HG02973 (cell line): ENCODE measurements around the gene SYMPK.

Experiments
- ATAC-seq: cut with Tn5 transposase; IDR thresholded peaks from one replicate; pipeline ENCODE4 v1.9.1; 2021; ENCODE audit warnings: moderate library complexity; ENCODE audit not compliant: unreplicated experiment

The SYMPK gene

GRCh38 chr19:45886427-45887199, 23.7 kb upstream of the SYMPK start:
- peak; percentile 43 for ATAC-seq

DNA sequence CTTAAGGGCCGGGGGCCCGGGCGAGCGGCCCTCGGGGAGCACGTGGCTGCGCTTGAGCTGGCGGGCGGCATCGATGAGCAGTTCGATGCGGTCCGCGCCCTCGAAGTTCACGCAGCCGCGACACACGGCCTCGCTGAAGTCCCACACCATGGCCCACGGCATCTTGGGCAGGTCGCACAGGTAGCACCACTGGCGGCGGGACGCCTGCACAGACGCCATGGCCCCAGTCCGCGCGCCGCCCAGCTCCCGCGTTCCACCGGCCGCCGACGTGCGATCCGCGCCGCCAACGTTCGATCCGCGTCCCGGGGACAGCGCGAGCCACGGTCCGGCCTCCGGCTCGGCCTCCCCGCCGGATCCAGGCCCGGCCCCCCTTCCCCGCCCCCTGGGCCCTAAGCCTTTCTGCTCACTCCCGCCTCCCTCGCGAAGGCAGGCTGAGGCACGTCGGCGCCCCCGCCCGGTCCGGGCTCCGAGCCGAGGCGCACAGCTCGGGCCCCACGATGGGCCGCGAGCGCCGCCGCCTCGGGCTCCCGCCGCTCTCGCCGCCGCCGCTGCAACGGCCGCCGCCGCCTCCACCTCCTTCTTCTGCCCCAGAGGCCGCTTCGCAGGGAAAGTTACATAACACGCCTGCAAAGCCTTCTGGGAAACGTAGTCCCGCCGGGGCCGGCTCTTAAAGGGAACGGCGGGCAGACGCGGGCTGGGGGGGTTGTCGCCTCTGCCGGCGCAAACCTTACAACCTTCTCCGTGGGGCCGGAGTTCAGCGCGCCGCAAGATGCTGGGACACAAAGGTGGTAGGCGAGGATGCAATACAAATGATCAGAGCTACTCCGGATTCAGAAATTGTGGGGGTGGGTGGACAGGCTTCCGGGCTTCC, 22.8 kb upstream of the SYMPK start, which contains the start of gene IRF2BP1:
Gene IRF2BP1 (minus strand): TSS at position 586 of the 871 bp plus-strand sequence. CDS start 367 bp downstream, at position 219.
- peak; percentile 43 for ATAC-seq

- no peak for ATAC-seq
Measured at GRCh38 chr19:45884682-45885555, 22.0 kb upstream of the SYMPK start.

- no peak for ATAC-seq
Measured at GRCh38 chr19:45883881-45884681, 21.1 kb upstream of the SYMPK start.

DNA sequence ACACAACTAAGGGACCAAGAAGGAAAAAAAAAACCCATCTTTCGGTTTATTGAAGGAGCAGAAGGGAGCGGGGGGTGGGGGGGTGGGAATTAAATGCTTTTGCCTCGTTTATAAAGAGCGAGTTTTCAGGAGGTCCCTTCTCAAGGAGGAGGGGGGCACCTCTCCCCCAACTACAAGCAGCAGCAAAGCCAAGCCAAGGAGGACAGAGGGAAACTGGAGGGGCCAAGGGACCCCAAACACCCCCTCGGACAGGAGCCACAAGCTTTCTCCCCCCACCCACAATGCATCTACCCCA, 20.6 kb upstream of the SYMPK start:
- ATAC-seq: no peak

DNA sequence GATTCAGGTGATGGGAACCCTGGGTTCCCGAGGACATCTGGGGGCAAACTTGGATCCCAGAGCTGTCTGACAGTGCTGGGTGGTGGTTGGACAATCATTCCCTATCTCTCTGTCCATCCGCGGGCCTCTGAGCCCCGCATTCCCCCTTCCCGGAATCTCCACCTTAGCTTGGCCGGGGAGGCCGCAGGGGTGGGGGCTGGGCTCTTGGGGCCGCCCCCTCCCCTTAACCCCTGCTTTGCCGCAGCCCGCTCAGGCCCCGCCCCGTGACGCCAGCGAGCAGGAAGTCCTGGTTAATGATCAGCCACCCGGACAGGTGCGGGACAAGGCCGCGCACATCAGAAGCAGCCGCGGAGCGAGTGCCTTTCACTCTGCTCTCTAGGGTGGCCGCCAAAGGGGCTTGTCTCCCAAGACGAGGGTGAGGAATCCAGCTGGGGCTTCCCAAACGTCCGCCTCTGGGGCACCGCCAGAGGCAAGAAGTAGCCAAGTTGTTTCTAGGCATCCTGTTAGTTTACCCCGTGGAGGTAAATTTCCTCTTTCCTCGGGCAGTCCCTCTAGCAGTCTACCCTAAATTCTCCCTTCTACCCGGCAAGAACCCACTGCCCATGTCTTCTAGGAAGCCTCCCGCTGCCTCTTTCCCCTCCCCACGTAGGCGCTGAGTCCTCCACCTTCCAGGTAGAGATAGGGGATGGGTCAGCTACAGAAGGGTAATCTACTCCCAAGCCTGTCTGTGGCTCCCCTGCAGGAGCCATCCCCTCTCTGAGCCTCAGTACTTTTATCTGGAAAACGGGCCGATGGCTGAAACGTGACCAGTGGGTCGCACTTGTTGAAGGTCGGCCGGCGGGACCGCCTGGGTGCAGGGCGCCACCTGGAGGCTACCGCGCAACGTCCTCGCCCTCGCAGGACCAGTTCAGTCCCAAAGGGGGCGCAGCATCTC, 20.0 kb upstream of the SYMPK start:
- no peak for ATAC-seq

- no peak for ATAC-seq
Measured at GRCh38 chr19:45881909-45882528, 19.1 kb upstream of the SYMPK start.

DNA sequence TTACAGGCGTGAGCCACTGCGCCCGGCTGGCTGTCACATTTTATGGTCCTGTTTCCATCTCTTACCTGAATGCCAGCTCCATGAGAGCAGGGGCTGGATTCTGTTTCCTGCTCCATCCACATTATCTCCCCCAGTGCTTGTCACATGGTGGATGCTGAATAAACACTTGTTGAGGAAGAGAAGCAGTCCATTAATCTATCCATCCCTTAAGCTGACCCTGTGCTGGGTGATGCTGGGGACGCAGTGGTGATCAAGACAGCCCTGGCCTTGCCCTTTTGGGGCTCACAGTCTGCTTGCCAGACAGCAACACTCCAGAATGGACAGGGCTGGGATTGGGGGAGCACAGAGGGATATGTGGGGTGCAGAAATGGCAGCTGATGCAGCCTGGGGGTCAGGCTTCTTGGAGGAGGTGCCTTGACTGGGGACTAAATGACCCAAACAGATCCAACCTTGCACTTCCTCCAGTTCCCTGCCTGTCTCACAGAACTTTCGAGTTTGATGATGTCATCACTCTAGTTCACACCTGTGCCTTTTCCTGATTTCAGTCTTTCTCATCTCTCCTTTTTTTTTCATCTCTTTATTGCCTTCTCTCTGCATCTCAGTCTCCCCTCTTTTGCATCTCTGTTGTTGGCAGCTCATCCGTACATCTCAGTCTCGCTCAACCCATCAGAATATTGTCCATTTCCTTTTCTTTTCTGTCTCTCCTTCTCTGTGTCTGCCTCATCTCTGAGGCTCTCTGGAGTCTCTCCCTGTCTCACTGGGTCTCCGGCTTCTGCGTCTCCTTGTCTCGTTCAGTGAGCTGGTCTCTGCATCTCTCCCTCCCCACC, 18.3 kb upstream of the SYMPK start:
- no peak for ATAC-seq

DNA sequence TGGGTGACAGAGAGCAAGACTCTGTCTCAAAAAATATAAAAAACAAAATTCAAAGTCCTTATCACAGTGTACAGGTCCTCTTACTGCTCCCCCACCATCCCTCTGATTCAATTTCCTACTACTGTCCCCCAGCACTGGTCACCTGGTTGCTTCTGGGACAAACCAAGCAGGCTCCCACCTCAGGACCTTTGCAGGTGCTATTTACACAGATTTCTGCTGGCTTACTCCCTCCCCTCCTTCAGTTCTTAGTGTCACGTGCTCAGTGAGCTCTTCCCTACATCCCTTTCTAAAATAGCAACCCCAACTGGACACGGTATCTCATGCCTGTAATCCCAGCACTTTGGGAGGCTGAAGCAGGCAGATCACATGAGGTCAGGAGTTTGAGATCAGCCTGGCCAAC, 17.0 kb upstream of the SYMPK start:
- ATAC-seq: no peak

DNA sequence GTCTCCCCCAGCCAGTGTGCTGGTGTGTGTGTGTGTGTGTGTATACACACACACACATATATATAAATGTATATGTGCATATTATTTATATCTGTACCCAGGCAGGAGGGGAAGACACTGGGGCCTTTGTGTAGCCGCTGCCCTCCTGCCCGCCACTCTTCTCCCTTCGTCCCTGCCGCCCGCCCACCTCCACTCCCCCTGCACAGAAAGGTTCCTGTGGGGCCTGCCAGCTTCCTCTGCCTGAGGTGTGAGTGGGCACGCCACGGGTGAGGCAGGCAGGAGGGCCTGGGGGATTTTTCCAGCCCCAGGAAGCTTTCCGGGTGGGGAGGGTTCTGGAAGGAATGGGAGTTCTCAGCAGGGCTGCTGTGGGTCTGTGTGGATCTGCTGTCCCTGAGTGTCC, 16.1 kb upstream of the SYMPK start:
- no peak for ATAC-seq

GRCh38 chr19:45878043-45878794, 15.3 kb upstream of the SYMPK start:
- no peak for ATAC-seq

GRCh38 chr19:45876411-45877197, 13.7 kb upstream of the SYMPK start:
- no peak for ATAC-seq

DNA sequence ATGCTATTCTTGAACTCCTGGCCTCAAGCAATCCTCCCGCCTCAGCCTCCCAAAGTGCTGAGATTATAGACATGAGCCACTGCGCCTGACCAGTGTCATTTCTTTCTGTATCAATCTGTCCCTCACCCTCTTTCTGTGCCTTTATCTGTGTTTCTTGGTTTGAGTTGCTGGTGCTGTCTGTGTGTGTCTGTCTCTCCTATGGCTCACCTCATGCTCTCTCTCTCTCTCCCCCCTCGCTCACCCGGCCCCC, 13.1 kb upstream of the SYMPK start:
- no peak for ATAC-seq

DNA sequence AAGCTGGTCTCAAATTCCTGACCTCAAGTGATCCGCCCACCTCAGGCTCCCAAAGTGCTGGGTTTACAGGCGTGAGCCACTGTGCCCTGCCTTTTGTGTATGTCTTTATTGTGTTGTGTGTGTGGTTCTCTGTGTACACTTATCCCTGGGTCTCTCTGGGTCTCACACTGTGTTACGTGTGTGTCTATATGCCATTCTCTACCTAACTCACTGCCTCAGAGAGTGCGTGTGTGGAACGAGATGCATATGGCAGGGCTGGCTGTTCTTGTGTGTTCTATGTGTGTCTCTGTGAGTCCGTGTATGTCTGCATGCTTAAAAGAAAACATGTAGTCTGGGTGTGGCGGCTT, 11.6 kb upstream of the SYMPK start:
- no peak for ATAC-seq

GRCh38 chr19:45873219-45873772, 10.3 kb upstream of the SYMPK start:
- ATAC-seq: no peak

- no peak for ATAC-seq
Measured at GRCh38 chr19:45872095-45872919, 9.4 kb upstream of the SYMPK start.
